COLO668 (cell line): ENCODE data around the gene RFX2.
A peak's percentile ranks its signal among the peaks of the same experiment; 100 is the strongest.
"Not testable (repeated sequence)": the region's sequence is repeated elsewhere in the genome, so short reads cannot be mapped to it uniquely, and the experiment has no call there.

ENCODE experiments used
- DNase-seq: peaks from one replicate; lab custom pipeline; 2025; ENCODE audit not compliant: unreplicated experiment; lab: John Stamatoyannopoulos, UW

Gene RFX2

DNA sequence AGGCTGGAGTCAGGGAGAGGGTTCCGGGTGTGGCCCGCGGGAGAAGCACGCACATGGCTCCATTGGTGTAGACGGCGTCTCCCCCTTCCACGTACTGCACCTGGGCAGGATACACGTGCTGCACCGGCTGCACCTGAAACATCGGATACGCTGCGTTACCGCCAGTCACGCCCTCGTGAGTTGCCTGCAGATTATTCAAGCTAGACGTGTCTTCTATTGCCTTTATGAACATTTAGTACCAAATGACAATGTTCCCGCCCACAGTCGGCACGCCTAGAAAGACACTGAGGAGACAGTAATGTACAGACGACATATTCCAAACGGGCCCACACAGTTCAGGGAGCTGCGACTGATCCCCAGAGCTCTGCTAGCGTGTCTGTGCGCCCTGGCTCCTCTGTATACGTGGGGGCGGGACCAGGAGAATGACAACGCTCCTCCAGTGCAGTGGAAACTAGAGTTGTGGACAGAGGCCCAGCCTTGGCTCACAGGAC lies 68.3 kb downstream of the RFX2 start:
- DNase-seq: no peak

DNA sequence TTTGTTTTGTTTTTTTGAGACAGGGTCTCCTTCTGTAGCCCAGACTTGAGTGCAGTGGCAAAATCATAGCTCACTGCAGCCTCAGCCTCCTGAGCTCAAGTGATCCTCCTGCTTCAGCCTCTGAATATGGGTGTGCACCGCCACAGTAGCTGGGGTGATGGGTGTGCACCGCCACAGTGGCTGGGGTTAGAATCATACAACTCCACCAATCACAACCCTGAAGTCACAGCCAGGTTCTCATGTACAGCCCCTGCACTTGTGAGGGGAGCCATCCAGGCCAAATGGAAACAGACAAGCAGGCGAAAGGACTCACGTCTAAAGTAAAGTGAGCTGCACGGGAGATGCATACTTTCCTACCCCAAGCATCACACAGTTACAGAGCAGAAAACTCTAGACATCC lies 69.2 kb downstream of the RFX2 start:
- no peak for DNase-seq

DNA sequence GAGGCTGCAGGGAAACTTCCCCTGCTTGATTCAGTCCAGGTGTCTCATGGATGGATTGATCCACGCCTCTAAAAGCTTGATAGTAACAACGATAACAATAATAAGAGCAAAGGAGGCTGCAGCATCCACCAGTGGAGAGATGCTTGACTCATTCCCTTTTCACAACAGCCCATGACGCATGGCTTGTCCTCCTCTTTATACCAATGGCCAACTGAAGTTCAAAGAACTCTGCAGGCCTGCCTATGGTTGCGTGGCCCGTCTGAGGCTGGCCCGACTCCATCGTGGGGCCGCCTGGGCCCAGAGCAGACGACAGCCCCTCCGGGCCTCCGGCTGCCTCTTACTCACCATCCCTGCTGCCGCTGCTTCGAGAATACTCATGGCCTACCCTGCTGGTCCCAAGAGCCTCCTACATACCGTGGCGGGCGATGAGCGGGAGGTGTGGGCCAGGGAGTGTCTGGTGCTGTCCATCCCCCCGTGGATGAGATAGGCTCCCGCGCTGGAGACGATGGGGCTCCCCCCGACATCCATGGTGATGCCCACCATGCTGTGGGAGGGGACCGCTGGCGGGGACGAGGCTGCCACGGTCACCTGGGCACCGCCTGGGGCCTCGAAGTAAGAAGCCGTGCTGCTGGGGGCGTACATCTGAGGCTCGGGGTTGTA lies 70.6 kb downstream of the RFX2 start:
- no peak for DNase-seq

DNA sequence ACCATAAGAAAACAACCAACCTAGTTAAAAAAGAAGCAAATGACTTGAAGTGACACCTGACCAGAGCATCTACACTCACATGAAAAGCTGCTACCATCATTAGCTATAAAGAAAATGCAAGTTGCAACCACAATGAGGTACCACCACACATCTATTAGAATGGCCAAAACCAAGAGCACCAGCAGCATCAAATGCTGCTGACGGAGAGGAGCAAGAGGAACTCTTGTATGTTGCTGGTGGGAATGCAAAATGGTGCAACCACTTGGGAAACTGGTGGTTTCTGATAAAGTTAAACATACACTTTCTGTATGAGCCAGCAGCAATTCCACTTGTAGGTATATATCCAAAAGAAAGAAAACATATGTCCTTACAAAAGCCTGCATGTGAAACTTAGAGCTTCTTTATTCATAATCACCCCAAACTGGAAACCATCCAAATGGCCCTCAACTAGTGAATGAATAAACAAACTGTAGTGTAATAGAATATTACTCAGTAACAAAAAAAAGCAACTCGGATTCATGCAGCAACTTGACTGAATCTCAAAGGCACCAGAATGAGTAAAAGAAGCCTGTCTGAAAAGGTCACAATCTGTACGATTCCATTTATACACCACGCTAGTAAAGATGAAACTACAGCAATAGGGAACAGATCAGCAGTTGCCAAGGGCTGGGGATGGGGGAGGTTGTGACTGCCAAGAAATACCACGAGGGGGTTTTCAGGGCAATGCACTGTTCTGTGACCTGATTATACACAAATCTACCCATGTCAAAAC lies 71.5 kb downstream of the RFX2 start:
- DNase-seq: no peak

DNA sequence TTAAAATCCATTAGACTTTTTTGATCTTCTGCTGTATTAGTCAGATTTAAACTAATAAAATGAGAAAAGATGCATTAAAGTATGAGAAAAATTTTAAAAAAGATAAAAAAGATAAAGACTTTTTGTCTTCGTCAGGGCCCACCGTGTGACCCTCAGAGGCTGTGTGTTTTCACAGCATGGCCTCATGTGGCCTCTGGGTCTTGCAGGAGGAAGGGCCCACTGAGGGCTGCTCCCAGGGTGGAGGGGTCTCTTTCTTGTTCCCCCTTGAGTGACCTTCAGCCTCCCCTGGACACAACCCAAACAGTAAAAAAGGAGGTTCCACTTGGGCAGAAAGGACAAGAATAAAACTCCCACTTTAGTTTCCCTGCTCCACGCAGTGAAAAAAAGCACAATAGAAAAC lies 75.3 kb downstream of the RFX2 start:
- DNase-seq: no peak

DNA sequence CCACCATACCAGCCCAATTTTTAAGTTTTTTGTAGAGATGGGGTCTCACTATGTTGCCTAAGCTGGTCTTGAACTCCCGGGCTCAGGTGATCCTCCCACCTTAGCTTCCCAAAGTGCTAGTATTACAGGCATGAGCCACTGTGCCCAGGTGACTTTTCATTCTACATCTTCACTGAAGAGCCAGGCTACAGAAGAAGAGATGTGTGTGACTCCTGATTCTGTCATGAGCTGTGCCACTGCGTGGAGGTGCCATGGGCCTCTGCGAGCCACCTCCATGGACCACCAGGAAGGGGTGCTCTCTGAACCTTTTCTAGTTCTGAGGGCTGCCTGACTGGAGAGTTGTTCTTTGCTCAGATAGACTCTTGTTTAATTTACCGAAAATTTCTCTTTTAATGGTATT lies 75.8 kb downstream of the RFX2 start:
- no peak for DNase-seq

DNA sequence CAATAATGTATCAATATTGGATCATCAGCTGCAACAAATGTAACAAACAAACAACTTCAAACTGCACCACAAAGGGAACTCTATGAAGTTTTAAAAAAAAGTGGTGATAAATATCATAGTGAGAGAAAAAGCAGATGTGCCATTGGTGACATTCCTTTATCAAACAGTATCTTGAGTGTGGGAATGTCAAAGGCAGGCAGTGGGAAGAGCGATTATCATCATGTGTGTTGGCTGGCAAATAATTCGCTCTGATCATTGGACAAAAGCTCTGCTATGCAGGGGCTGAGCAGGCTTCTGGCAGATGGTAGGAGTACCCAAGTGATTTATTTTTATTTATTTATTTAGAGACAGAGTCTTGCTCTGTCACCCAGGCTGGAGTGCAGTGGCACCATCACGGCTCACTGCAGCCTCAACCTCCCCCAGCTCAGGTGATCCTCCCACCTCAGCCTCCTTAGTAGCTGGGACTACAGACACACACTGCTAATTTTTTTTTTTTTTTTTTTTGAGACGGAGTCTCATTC lies 76.5 kb downstream of the RFX2 start:
- no peak for DNase-seq

DNA sequence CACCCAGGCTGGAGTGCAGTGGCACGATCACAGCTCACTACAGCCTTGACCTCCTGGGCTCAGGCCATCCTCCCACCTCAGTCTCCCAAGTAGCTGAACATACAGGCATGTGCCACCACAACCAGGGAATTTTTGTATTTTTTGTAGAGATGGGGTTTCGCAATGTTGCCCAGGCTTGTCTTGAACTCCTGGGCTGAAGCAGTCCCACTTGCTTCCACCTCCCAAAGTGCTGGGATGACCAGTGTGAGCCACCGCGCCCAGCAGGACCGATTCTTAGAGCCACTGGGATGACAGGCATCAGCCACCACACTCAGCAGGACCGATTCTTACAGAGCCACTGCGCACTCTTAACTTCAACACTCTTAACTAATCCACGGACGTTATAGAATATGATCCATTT lies 77.5 kb downstream of the RFX2 start:
- no peak for DNase-seq

DNA sequence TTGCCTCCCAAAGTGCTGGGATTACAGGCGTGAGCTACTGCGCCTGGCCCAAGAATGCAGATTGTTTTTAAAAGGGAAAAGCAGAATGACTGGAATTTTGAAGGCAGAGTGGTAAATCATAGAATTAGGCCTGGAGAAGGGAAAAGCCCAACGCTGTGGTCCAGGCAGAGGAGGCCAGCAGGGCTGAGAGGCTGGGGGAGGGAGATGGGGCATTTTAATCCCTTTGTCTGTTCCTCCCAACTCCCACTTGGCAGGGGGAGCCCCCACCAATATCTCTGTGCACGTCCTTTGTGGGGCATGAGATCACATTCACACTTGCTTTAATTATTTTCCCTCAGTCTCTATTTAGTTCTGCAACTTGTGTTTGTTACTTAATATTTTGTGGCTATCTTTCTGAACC lies 77.9 kb downstream of the RFX2 start:
- DNase-seq: no peak

DNA sequence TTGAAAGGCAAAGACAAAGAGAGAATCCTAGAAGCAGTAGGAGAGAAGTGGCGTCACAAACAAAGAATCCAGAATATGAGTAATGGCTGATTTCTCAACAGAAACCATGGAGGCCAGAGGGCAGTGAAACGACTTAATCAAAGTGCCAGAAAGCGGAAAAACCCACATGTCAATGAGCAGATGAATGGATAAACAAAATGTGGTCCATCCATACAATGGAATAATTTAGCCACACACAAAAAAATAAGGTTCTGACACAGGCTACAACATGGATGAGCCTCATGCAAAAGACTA lies 80.1 kb downstream of the RFX2 start:
- DNase-seq: no peak

DNA sequence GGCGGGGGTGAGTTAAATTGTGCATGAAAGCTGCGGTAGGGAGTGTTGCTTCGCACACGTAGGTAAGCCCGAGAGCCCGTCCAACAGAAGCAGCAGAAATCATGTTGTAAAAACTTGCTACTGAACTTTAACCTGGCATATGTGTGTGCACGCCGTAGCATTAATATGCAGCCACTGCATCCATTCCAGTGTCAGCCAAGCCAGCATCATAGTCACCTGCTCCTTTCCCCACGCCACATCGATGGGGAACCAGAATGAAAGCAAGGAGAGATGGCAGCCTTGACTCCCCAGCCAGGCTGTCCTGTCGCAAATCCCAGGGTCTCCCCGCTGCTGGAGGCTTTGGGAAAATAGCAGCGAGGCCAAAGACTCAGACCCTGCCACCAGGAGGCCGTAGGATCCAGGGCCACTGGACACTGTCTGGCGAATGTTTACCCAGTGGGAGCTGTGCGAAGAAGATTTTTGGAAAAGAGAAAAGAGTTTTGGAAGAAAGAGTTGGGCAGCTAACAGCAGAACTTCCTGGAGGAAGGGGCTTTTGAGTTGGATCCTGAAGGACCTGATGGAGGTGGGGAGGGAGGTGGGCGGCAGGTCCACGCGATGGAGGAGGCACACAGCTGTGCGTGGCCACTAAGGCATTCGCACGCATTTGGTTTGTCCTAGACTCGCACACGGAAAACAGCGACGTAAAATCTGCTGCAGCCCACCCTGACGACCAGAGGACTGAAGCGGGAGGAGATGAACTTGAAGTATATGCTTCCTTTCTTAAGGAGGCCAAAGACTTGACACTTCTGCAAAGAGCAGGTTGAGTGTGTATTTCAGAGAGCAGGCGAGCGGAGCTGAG lies 83.7 kb downstream of the RFX2 start:
- DNase-seq: no peak

DNA sequence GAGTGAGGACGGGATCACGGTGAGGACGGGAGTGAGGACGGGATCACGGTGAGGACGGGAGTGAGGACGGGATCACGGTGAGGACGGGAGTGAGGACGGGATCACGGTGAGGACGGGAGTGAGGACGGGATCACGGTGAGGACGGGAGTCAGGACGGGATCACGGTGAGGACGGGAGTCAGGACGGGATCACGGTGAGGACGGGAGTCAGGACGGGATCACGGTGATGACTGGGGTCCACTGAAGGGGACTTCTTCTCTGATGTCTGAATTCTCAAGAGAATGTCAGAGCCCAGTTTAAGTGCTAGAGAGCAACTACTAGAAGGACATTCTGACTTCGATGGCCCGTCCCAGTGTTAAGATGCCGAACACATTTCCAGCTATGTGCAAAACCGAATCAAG lies 85.5 kb downstream of the RFX2 start:
- not testable (repeated sequence) for DNase-seq

DNA sequence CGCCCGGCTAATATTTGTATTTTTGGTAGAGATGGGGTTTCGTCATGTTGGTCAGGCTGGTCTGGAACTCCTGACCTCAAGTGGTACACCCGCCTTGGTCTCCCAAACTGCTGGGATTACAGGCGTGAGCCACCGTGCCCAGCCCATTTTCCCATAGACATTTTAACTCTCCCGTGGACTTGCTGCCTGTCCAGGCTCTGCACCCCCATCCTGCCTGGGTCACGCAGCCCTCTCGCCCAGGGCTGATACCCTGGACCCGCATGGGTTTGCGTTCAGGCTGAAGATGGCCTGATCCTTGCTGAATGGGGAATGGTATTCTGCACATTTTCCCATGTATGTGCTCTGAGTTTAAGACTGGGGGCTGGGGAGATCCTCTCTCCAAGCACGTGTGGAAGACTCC lies 86.4 kb downstream of the RFX2 start:
- no peak for DNase-seq

DNA sequence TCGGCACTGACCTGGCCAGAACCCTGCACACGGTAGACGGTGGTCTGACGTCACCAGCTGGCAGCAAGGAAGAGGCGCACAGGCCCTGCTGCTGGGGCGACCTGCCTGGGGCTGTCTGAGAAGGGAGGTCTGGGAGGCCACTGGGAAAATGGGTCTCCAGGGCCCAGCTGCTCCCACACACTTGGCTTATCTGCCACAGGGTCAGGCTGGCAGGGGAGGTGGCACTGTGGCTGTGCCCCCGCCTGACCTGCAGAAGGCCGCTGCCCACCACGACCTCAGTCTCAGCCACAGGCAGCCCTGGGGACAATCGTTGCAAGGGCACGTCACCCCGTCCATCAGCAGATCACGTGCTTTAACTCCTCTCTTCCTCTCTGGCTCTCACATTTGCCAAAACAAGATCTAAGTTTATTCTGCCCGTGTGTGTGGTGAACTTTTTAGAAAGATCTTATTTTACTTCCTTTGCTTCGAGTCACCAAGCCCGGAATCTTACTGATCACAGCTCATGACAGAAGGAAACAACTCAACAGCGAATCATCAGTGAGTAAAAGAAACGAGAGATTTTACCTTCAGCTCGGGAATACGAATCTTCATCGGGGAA lies 87.1 kb downstream of the RFX2 start:
- no peak for DNase-seq

DNA sequence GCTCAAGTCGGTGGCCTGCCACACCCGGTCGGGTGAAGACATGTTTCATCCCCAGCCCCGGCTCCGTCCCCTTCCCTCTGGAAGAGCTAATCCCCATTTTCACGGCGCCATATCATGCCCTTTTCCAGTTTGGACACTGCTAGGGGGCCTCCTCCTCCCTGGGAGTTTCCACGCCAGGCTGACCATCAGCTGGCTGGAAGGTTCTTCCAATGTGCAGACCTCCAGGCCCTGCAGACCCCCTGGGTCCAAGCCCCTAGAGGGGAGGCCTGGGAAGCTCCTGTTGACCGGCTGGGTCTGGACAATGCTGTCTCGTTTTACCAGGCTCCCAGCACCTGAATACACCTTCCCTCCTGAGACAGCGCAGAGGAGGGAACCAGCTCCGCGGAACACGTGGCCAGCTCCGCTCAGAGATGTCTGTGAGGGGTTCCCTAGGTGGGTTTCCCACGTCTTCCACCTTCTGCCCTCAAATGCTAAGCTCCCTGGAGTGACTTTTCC lies 87.7 kb downstream of the RFX2 start:
- no peak for DNase-seq

DNA sequence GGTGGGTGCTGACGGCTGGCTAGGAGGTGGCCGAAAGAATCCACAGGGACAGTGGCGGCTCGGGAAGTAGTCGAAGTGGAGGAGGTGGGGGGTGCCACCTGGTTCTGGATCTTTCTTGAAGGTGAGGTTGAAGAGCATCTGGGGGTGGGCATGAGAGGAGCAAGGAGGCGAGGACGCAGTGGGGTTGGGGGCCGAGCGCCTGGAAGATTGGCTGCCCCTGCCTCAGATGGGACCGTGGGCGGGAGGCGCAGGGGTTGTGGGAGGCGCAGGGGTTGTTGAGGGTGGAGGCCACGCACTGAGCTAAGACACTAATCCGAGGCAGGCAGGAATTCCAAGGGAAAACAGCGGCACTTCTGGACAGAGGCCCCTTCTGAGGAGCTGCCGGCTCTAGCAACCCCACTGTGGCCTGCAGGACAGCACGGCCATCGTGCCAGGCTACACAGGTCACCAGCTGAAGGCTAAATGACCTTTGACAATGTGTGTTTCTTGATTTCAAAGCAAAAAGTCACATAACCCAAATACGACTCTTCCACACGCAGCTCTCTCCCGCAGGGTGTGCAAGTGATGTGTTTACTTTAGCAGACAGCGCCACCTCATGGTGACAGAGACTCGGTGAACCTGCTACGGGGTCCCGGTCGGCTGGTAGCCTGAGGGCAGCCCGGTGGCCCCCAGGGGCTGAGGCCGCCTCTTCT lies 88.3 kb downstream of the RFX2 start:
- DNase-seq: peak; percentile 87

DNA sequence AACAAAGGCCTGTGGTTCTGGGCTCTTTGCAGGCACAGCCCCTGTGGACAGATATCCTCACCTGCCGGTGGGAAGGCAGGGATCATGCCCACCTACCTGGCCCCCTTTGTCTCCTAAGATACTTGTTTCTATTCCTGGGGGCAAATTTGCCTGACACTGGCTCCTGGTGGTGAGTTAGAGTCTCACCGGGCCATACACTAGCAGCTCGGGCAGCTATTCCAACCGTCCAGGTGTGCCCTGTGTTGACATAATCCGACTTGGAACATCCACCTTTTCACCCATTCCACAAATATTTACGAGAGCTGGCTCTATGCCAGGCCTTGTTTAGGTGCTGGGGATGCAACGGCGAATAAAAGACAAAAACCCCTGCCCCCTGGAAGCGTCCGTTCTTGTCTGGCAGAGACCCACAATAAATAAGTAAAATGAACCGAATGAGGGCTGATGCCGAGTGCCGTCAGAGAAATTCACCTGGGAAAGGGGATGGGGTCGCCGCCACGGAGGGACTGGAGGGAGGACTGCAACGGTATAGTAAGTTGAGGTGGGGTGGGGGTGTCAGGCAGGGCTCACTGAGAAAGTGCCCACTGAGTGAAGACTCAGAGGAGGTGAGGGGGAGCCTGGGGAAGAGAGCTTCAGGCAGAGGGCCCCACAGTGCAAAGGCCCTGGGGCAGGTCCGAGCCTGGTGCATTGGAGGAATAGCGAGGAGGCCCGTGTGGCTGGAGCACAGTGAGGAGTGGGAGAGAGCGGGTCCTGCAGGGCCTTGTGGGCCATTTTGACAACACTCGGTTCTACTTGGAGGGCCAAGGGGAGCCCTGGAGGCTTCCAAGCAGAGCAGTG lies 89.1 kb downstream of the RFX2 start:
- peak; percentile 82 for DNase-seq

DNA sequence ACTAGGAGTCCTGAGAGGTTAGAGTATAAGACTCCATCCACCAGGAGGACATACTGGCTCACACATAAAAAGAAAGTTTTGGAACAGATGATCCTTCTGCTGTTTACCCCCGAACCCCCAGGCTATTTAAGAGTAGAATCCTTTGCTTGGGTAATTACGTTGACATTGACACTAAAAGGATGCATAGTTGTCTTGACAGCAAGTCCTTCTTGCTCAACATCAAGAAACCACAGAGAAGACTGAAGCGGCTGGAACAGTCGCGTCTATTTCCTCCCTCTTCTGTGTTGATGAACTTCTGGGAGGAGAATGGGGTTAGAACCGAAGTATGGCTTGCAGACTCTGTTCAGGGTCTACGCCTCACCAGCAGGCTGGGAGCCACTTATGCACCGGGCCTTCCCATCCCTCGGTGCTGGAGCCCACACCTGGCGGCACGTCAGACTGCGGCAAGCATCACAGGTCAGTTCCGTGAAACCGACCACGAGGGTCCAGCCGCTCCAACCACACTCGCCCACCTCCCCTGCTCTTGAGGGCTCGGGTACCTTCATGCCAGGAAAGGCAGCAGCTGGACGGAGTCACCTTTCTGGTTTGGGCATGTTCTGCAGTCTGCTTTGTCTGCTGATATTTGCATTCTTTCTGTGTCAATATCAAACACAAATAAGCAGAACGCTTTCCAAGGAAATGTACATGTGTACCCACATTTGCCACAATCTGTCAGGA lies 90.0 kb downstream of the RFX2 start:
- DNase-seq: peak; percentile 92

DNA sequence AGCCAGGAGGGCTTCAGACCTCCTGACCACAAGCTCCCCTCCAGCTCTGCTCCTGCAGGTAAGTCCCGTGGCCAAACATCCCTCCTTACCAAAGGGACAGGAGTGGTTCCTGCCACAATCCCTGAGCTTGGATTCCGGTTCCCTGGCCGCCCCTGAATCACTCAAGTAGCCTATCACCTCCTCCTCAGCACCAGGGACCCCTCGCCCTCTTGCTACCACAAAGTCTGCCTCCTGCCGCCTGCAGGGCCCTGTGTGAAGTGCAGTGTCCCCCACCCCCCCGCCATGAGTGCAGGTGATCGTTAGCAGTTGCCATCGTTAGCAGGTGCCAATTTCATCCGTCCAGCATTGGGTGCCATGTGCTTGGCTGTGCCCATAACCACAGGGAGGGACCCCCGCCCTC lies 91.5 kb downstream of the RFX2 start:
- peak; percentile 8 for DNase-seq
